22Rv1 (cell line): ENCODE measurements around the gene IGF1R.

ENCODE experiments used
- ZFX ChIP-seq: fragments of 450-650 bp; IDR thresholded peaks from 2 replicates; pipeline ENCODE4 v1.6.1; 2017; ENCODE audit warnings: antibody characterized with exemption, borderline replicate concordance
- TF ChIP-seq, protein P1 (sequence below): fragments of 450-650 bp; IDR thresholded peaks from 2 replicates; pipeline ENCODE4 v1.5.1; 2017; ENCODE audit warnings: mild to moderate bottlenecking

DNA sequence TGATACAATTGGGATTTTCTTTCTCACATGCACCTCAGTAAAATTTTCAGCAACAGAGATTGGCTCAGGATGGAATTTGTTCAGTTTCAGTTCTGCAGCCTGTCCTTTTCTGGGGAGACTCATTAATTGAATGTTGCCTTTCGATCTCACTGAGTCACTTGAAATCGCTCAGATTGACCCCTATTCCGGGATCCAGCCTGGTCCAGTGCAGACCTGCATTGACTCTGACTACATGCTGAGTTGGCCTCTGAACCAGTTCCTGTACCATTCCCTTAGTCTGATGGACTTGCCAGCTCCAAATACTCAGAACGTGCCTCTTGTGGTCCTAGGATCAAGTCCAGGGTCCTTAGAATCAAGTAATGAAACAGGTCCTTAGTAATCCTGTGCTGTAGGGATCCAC, 9.4 kb downstream of the IGF1R start:
- TF ChIP-seq, protein P1, sequence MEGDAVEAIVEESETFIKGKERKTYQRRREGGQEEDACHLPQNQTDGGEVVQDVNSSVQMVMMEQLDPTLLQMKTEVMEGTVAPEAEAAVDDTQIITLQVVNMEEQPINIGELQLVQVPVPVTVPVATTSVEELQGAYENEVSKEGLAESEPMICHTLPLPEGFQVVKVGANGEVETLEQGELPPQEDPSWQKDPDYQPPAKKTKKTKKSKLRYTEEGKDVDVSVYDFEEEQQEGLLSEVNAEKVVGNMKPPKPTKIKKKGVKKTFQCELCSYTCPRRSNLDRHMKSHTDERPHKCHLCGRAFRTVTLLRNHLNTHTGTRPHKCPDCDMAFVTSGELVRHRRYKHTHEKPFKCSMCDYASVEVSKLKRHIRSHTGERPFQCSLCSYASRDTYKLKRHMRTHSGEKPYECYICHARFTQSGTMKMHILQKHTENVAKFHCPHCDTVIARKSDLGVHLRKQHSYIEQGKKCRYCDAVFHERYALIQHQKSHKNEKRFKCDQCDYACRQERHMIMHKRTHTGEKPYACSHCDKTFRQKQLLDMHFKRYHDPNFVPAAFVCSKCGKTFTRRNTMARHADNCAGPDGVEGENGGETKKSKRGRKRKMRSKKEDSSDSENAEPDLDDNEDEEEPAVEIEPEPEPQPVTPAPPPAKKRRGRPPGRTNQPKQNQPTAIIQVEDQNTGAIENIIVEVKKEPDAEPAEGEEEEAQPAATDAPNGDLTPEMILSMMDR = no peak
- TF ChIP-seq ZFX = no peak
